Endothelial cell of umbilical vein (primary cell): ENCODE measurements around the gene MARK1. TPM values are rescaled to one million over a fixed set of nuclear protein-coding genes. Genes with fewer than 3 reads are reported as not detected.

Experiments
- BruUV-seq: library from RNA; stranded (reverse); fragments of 400-500 nt; replicated peaks from 2 replicates; lab custom pipeline; 2021; lab: Mats Ljungman, UMichigan
- CTCF ChIA-PET: fragments of 300-600, 350-600 bp; sonication (Branson Sonifier 250); formaldehyde crosslinking; loops from one replicate; lab custom pipeline; 2021; ENCODE audit warnings: antibody characterized with exemption, inconsistent platforms; lab: Charles Lee
- POLR2A ChIA-PET: fragments of 300-600, 350-600 bp; sonication (Branson Sonifier 250); formaldehyde crosslinking; loops from one replicate; lab custom pipeline; 2021; ENCODE audit warnings: antibody characterized with exemption, inconsistent platforms; lab: Charles Lee
- DNase-seq: peaks from one replicate; pipeline ENCODE4 v3.0.0-alpha.2; 2011; ENCODE audit warnings: low read depth, low spot score
- FAIRE-seq: peaks from 2 replicates; lab custom pipeline; 2011; peaks lifted over from hg19 to GRCh38; lab: Jason Lieb, UNC
- H2AFZ ChIP-seq: 2 replicates; pipeline ENCODE4 v1.6.0; 2012; ENCODE audit warnings: low read depth, low read length, control low read depth, inconsistent platforms
- H3K27ac ChIP-seq: 2 replicates; pipeline ENCODE4 v1.5.1; 2011; ENCODE audit warnings: low read depth, mild to moderate bottlenecking, control low read depth, low read length, moderate library complexity; ENCODE audit not compliant: insufficient read depth
- H3K27me3 ChIP-seq, 2 experiments: 2 replicates each; pipeline versions ENCODE4 v1.6.0 to v1.6.1; 2011; ENCODE audit warnings: low read length in 2 of 2, mixed read lengths in 1 of 2; ENCODE audit not compliant: control insufficient read depth in 2 of 2, insufficient read depth in 2 of 2
- H3K36me3 ChIP-seq, 2 experiments: 2 replicates in 1 of 2; 3 replicates in 1 of 2; pipeline ENCODE4 v1.5.1; 2011; ENCODE audit warnings: low read length in 2 of 2, mild to moderate bottlenecking in 1 of 2, moderate library complexity in 1 of 2; ENCODE audit not compliant: control insufficient read depth in 2 of 2, insufficient read depth in 2 of 2; ENCODE audit errors: extremely low read depth in 1 of 2
- H3K4me1 ChIP-seq: 3 replicates; pipeline ENCODE4 v1.5.1; 2011; ENCODE audit warnings: mild to moderate bottlenecking, low read length; ENCODE audit not compliant: control insufficient read depth, insufficient read depth; ENCODE audit errors: extremely low read depth
- H3K4me2 ChIP-seq: 2 replicates; pipeline ENCODE4 v1.6.1; 2011; ENCODE audit warnings: low read length, control low read depth, mixed read lengths; ENCODE audit not compliant: insufficient read depth
- H3K4me3 ChIP-seq, 3 experiments: fragments of 200-600 bp in 1 of 3; sonication (generic), shearing (Covaris generic) in 1 of 3; replicated peaks in 1 of 3; 2 replicates each; pipeline ENCODE4 v1.5.1; 2011 to 2016; ENCODE audit warnings: control low read depth in 3 of 3, low read length in 3 of 3, mild to moderate bottlenecking in 2 of 3, inconsistent platforms in 1 of 3, low read depth in 1 of 3, moderate library complexity in 1 of 3; ENCODE audit not compliant: insufficient read depth in 1 of 3
- H3K79me2 ChIP-seq: 2 replicates; pipeline ENCODE4 v1.6.0; 2012; ENCODE audit warnings: low read length, inconsistent platforms; ENCODE audit not compliant: control insufficient read depth, insufficient read depth
- H3K9ac ChIP-seq: replicated peaks from 2 replicates; pipeline ENCODE3; 2011; ENCODE audit warnings: low read length, control low read depth; ENCODE audit not compliant: insufficient read depth; ENCODE audit errors: extremely low read depth
- H3K9me1 ChIP-seq: replicated peaks from 3 replicates; pipeline ENCODE4 v1.6.0; 2011; ENCODE audit warnings: mild to moderate bottlenecking, low read length; ENCODE audit not compliant: control insufficient read depth, insufficient read depth; ENCODE audit errors: extremely low read depth
- H3K9me3 ChIP-seq: replicated peaks from 2 replicates; pipeline ENCODE4 v1.5.1; 2012; ENCODE audit warnings: low read length, inconsistent platforms; ENCODE audit not compliant: control insufficient read depth, insufficient read depth
- H4K20me1 ChIP-seq: replicated peaks from 2 replicates; pipeline ENCODE3; 2011; ENCODE audit warnings: mild to moderate bottlenecking, low read length; ENCODE audit not compliant: control insufficient read depth, insufficient read depth; ENCODE audit errors: extremely low read depth
- EZH2 ChIP-seq: IDR thresholded peaks from 2 replicates; pipeline ENCODE4 v1.6.1; 2012; ENCODE audit warnings: borderline replicate concordance, low read depth, mild to moderate bottlenecking, moderate library complexity, low read length, inconsistent platforms; ENCODE audit not compliant: severe bottlenecking
- FOS ChIP-seq: IDR thresholded peaks from 2 replicates; pipeline ENCODE4 v1.6.1; 2011; ENCODE audit warnings: mild to moderate bottlenecking, low read length, moderate library complexity, borderline replicate concordance; ENCODE audit not compliant: insufficient read depth
- GATA2 ChIP-seq: IDR thresholded peaks from 2 replicates; pipeline ENCODE4 v1.7.0; 2011; ENCODE audit warnings: low read depth, mild to moderate bottlenecking, moderate library complexity, mixed read lengths, low read length; ENCODE audit not compliant: insufficient read length, insufficient read depth
- JUN ChIP-seq: IDR thresholded peaks from 2 replicates; pipeline ENCODE4 v1.6.1; 2011; ENCODE audit warnings: borderline replicate concordance, low read depth; ENCODE audit not compliant: insufficient read length, insufficient read depth
- MYC ChIP-seq: IDR thresholded peaks from one replicate; pipeline ENCODE4 v1.6.1; 2011; ENCODE audit warnings: mild to moderate bottlenecking, low read depth, low read length
- POLR2A ChIP-seq: IDR thresholded peaks from 2 replicates; pipeline ENCODE4 v1.6.1; 2012; ENCODE audit warnings: low read depth, mild to moderate bottlenecking, control low read depth, low read length
- POLR2AphosphoS5 ChIP-seq: IDR thresholded peaks from 2 replicates; pipeline ENCODE4 v1.6.1; 2012; ENCODE audit warnings: low read depth, mild to moderate bottlenecking, control low read depth, low read length, moderate library complexity; ENCODE audit not compliant: insufficient read depth
- dilution Hi-C: fragments of 300-500 bp; cut with MboI; formaldehyde crosslinking; loops from one replicate; pipeline ENCODE4 v1.15.0; 2019; ENCODE audit warnings: low sequenced_read_pairs; ENCODE audit not compliant: extremely low pct_ligation_motif_present
- intact Hi-C: fragments of 100-400 bp; cut with micrococcal nuclease; formaldehyde crosslinking; loops from one replicate; pipeline ENCODE4 v1.10.0; 2022
- polyA plus RNA-seq, 4 experiments: library from polyadenylated mRNA; depleted of rRNA in 3 of 4; stranded (reverse) in 3 of 4; unstranded in 1 of 4; fragments of >200 nt; gene quantifications; 2 replicates each; pipeline versions ENCODE4 v1.2.1 to v1.2.3, GENCODE V29; 2011 to 2012; ENCODE audit warnings: missing spikeins in 1 of 4
- total RNA-seq: library from RNA; stranded (reverse); gene quantifications from 2 replicates; pipeline ENCODE4 v1.2.3, GENCODE V29; 2021
- TF ChIP-seq, protein P1 (sequence below): IDR thresholded peaks from 2 replicates; pipeline ENCODE4 v1.6.1; 2011; ENCODE audit not compliant: insufficient read depth, insufficient read length
- TF ChIP-seq, protein P2 (sequence below), 2 donors: IDR thresholded peaks; 1 replicate in 1 of 2; 2 replicates in 1 of 2; pipeline ENCODE4 v1.5.1; 2011; ENCODE audit warnings: low read length in 2 of 2, mild to moderate bottlenecking in 2 of 2, moderate library complexity in 2 of 2, control low read depth in 1 of 2, inconsistent platforms in 1 of 2, low read depth in 1 of 2; ENCODE audit not compliant: insufficient read depth in 1 of 2; ENCODE audit errors: extremely low read depth in 1 of 2

MARK1 gene
- total and polyA plus RNA-seq, 2 donors (not counting 3 experiments of a cell fraction or from before 2014, with no cell fraction given) = 1.2 to 5.5 TPM

DNA sequence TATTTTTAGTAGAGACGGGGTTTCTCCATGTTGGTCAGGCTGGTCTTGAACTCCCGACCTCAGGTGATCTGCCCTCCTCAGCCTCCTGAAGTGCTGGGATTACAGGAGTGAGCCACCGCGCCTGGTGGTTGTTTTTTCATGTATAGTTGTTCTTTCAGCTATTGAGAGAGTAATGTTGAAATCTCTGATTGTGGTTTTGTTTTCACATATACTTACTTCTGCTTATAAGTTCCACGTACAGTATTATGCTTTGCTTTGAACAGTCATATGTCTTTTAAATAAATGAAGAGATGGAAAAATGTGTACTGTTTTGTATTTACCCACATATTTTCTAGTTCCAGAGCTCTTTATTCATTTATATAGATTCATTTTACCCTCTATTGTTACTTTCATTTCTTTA lies 44.5 kb downstream of the MARK1 start:
- TF ChIP-seq GATA2 (no peak), FOS (no peak), JUN (no peak), EZH2 (no peak), MYC (no peak), POLR2AphosphoS5 (no peak), POLR2A (no peak)
- TF ChIP-seq, protein P1, sequence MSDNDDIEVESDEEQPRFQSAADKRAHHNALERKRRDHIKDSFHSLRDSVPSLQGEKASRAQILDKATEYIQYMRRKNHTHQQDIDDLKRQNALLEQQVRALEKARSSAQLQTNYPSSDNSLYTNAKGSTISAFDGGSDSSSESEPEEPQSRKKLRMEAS = no peak
- TF ChIP-seq, protein P2, sequence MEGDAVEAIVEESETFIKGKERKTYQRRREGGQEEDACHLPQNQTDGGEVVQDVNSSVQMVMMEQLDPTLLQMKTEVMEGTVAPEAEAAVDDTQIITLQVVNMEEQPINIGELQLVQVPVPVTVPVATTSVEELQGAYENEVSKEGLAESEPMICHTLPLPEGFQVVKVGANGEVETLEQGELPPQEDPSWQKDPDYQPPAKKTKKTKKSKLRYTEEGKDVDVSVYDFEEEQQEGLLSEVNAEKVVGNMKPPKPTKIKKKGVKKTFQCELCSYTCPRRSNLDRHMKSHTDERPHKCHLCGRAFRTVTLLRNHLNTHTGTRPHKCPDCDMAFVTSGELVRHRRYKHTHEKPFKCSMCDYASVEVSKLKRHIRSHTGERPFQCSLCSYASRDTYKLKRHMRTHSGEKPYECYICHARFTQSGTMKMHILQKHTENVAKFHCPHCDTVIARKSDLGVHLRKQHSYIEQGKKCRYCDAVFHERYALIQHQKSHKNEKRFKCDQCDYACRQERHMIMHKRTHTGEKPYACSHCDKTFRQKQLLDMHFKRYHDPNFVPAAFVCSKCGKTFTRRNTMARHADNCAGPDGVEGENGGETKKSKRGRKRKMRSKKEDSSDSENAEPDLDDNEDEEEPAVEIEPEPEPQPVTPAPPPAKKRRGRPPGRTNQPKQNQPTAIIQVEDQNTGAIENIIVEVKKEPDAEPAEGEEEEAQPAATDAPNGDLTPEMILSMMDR (IDR thresholded peaks at IDR 0.05; ENCODE audit: extremely low read depth in 1 of 2, insufficient read depth in 1 of 2, low read depth in 1 of 2, low read length in 2 of 2) = no peak
- no peaks in the 10 kb centered on the region for H3K79me2 ChIP-seq
- BruUV-seq = no TSS peak
- DNase-seq = no peak
- dilution Hi-C loops = no loop called here
- H3K9ac ChIP-seq = no peak overlapping the region
- no peak for FAIRE-seq
- H3K27ac ChIP-seq = no peak overlapping the region
- H3K27me3 ChIP-seq = no peaks in the 10 kb centered on the region
- H3K4me1 ChIP-seq = no peaks in the 10 kb centered on the region
- no peaks in the 10 kb centered on the region for H3K9me1 ChIP-seq
- intact Hi-C loops = no loop called here
- no peaks in the 10 kb centered on the region for H3K36me3 ChIP-seq
- ChIA-PET CTCF (no interaction called here), POLR2A (no interaction called here)
- no peak overlapping the region for H3K4me3 ChIP-seq
- no peaks in the 10 kb centered on the region for H4K20me1 ChIP-seq
- no peak overlapping the region for H2AFZ ChIP-seq
- H3K9me3 ChIP-seq = no peaks in the 10 kb centered on the region
- no peak overlapping the region for H3K4me2 ChIP-seq
